Endothelial cell (in vitro differentiated cells): ENCODE measurements around the gene CCDC6. TPM values are rescaled to one million over a fixed set of nuclear protein-coding genes. Genes with fewer than 3 reads are reported as not detected.
"Not testable (repeated sequence)": the region's sequence is repeated elsewhere in the genome, so short reads cannot be mapped to it uniquely, and the experiment has no call there.

ENCODE experiments used
- DNase-seq: peaks from one replicate; pipeline ENCODE4 v3.0.0; 2021; ENCODE audit warnings: low spot score
- H3K27ac Mint-ChIP-seq: one replicate; pipeline ENCODE4 v1.8.0; 2021; ENCODE audit warnings: mixed read lengths, inconsistent platforms; ENCODE audit not compliant: unreplicated experiment
- H3K27me3 Mint-ChIP-seq: one replicate; pipeline ENCODE4 v1.8.0; 2021; ENCODE audit warnings: mild to moderate bottlenecking, moderate library complexity, mixed read lengths, inconsistent platforms; ENCODE audit not compliant: unreplicated experiment
- H3K36me3 Mint-ChIP-seq: one replicate; pipeline ENCODE4 v1.8.0; 2021; ENCODE audit warnings: mild to moderate bottlenecking, low read depth, mixed read lengths, inconsistent platforms; ENCODE audit not compliant: unreplicated experiment
- H3K4me1 Mint-ChIP-seq: one replicate; pipeline ENCODE4 v1.8.0; 2021; ENCODE audit warnings: mild to moderate bottlenecking, mixed read lengths, inconsistent platforms; ENCODE audit not compliant: unreplicated experiment
- H3K4me3 Mint-ChIP-seq: one replicate; pipeline ENCODE4 v1.8.0; 2021; ENCODE audit warnings: mild to moderate bottlenecking, mixed read lengths, inconsistent platforms; ENCODE audit not compliant: unreplicated experiment
- H3K9me3 Mint-ChIP-seq: one replicate; pipeline ENCODE4 v1.8.0; 2021; ENCODE audit warnings: mixed read lengths, inconsistent platforms; ENCODE audit not compliant: unreplicated experiment
- total RNA-seq: library from RNA; stranded (reverse); fragmentation: NEBNext Ultra II Directional; extraction: Animal tissue kit (Norgen Biotek cat#: 25700); gene quantifications from one replicate; pipeline ENCODE4 v1.2.1, GENCODE V29; 2021; ENCODE audit not compliant: unreplicated experiment
- TF ChIP-seq, protein P1 (sequence below): fragments of 200-600 bp; sonication (generic); IDR thresholded peaks from one replicate; pipeline ENCODE4 v1.5.0; 2021; ENCODE audit warnings: antibody characterized with exemption; ENCODE audit not compliant: unreplicated experiment

CCDC6 gene
- total RNA-seq, 1 donor from 2014 or later = 27.7 TPM

DNA sequence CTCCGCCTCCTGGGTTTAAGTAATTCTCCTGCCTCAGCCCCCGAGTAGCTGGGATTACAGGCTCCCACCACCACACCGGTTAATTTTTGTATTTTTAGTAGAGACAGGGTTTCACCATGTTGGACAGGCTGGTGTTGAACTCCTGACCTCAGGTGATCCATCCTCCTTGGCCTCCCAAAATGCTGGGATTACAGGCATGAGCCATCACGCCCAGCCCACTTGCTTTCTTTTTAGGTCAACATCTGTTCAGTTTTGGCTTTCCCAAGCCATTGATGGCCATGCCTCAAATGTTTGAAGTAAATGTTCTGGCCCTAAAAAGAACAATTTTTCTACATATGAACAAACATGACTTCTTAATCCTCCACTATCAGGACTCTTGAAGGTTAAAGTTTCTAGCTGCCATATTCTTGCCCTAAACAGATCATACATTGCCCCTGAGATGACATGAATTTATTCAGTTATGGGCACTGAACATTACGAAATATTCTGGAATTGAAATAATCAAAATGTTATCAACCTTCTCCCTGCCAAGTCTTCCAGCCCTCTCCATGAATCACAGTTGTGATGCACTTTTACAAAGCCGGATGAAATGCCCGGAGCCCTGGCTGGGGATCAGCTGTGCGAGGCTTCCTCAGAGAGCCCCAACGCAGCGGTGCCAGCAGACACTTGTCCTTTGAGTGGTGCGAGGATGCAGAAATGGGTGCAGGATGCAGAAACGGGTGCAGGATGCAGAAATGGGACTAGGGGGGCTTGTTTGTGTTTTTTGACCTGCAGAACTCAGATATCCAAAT lies 156.0 kb downstream of the CCDC6 start:
- peaks cover 3% of the 10 kb centered on the region for H3K27me3 Mint-ChIP-seq
- no peak overlapping the region for H3K27ac Mint-ChIP-seq
- H3K36me3 Mint-ChIP-seq = no peaks in the 10 kb centered on the region
- TF ChIP-seq, protein P1, sequence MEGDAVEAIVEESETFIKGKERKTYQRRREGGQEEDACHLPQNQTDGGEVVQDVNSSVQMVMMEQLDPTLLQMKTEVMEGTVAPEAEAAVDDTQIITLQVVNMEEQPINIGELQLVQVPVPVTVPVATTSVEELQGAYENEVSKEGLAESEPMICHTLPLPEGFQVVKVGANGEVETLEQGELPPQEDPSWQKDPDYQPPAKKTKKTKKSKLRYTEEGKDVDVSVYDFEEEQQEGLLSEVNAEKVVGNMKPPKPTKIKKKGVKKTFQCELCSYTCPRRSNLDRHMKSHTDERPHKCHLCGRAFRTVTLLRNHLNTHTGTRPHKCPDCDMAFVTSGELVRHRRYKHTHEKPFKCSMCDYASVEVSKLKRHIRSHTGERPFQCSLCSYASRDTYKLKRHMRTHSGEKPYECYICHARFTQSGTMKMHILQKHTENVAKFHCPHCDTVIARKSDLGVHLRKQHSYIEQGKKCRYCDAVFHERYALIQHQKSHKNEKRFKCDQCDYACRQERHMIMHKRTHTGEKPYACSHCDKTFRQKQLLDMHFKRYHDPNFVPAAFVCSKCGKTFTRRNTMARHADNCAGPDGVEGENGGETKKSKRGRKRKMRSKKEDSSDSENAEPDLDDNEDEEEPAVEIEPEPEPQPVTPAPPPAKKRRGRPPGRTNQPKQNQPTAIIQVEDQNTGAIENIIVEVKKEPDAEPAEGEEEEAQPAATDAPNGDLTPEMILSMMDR = no peak
- no peaks in the 10 kb centered on the region for H3K4me1 Mint-ChIP-seq
- no peak overlapping the region for H3K4me3 Mint-ChIP-seq
- H3K9me3 Mint-ChIP-seq = no peaks in the 10 kb centered on the region
- no peak for DNase-seq

DNA sequence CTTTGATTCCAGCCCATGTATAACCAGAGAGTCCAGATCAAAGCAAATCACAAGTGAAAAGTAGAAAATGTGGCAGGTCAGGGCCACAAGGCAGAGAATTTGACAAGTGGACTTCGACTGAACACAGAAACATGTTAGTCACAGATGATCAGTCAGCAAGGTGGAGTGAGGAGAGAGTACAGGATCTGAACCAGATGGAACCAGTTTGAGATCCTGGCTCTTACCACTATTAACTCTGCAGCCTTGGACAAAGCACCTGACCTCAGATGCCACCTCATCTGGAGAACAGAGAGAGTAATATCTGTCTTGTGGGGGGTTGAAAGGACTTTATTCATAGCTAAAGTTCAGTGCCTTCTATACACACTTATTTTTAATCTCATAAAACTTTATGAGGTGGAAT lies 157.5 kb downstream of the CCDC6 start:
- Mint-ChIP-seq H3K4me3 (no peak overlapping the region), H3K27ac (no peak overlapping the region), H3K36me3 (no peaks in the 10 kb centered on the region), H3K4me1 (no peaks in the 10 kb centered on the region), H3K27me3 (peaks cover 3% of the 10 kb centered on the region), H3K9me3 (no peaks in the 10 kb centered on the region)
- TF ChIP-seq, protein P1 = no peak
- DNase-seq = no peak

DNA sequence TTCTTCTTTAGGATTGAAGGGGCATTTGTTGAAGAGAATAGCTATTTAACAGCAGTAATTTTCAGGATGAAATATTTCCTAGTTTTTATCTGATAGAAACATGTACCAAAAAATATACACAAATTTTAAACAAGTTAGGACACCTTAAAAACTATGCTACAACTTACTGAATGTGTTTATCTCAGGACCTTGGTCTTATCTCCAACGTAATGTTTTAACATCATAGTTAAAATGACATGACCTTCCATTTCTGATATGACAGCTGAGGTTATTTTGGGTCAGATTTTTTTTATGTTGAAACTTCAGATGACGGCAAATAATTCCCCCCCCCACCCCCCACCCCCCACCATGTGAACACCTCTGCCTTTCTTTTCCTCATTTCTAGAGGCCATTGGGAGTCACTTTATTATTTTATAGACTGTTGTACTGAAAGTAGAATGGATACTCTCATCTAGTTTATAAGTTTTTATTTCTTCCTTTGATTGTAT lies 161.1 kb downstream of the CCDC6 start:
- Mint-ChIP-seq H3K27ac (no peak overlapping the region), H3K4me1 (no peaks in the 10 kb centered on the region), H3K36me3 (peaks cover 6% of the 10 kb centered on the region), H3K9me3 (no peaks in the 10 kb centered on the region), H3K27me3 (peaks cover 1% of the 10 kb centered on the region), H3K4me3 (no peak overlapping the region)
- no peak for DNase-seq
- TF ChIP-seq, protein P1 = no peak

DNA sequence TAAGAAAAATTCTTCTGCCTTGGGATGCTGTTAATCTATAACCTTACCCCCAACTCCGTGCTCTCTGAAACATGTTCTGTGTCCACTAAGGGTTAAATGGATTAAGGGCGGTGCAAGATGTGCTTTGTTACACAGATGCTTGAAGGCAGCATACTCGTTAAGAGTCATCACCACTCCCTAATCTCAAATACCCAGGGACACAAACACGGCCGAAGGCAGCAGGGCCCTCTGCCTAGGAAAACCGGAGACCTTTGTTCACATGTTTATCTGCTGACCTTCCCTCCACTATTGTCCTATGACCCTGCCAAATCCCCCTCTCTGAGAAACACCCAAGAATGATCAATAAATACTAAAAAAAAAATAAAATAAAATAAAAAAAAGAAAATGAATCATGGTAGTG lies 161.6 kb downstream of the CCDC6 start:
- H3K27me3 Mint-ChIP-seq, H3K4me3 Mint-ChIP-seq, H3K9me3 Mint-ChIP-seq, DNase-seq, H3K4me1 Mint-ChIP-seq, H3K27ac Mint-ChIP-seq, H3K36me3 Mint-ChIP-seq: not testable (repeated sequence)

DNA sequence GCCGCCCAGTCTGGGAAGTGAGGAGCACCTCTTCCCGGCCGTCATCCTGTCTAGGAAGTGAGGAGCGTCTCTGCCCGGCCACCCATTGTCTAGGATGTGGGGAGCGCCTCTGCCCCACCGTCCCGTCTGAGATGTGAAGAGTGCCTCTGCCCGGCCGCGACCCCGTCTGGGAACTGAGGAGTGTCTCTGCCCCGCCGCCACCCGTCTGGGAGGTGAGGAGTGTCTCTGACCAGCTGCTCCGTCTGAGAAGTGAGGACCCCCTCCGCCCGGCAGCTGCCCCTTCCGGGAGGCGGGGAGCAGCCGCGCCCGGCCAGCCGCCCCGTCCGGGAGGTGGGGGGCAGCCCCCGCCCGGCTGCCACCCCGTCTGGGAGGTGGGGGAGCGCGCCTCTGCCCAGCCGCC lies 162.2 kb downstream of the CCDC6 start:
- not testable (repeated sequence) for H3K27ac Mint-ChIP-seq, H3K4me1 Mint-ChIP-seq, DNase-seq, H3K27me3 Mint-ChIP-seq, H3K9me3 Mint-ChIP-seq, H3K36me3 Mint-ChIP-seq, H3K4me3 Mint-ChIP-seq

DNA sequence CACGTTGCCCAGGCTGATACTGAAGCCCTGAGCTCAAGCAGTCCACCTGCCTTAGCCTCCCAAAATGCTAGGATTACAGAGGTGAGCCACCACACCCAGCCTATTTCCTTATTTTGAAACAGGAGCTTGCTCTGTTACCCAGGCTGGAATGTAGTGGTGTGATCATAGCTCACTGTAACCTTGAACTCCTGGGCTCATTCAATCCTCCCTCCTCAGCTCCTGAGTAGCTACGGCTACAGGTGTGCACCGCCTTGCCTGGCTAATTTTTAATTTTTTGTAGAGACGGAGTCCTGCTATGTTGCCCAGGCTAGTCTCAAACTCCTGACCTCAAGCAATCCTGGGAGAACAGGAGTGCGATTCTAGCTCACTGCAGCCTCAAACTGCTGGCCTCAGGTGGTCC lies 164.8 kb downstream of the CCDC6 start:
- no peak for DNase-seq
- TF ChIP-seq, protein P1 = no peak
- no peak overlapping the region for H3K27ac Mint-ChIP-seq
- H3K9me3 Mint-ChIP-seq = no peaks in the 10 kb centered on the region
- no peak overlapping the region for H3K4me3 Mint-ChIP-seq
- H3K4me1 Mint-ChIP-seq = no peaks in the 10 kb centered on the region
- peaks cover 6% of the 10 kb centered on the region for H3K36me3 Mint-ChIP-seq
- H3K27me3 Mint-ChIP-seq = peaks cover 1% of the 10 kb centered on the region
